Hepatocyte (in vitro differentiated cells): Measurements from ENCODE around the gene GRID2. TPM values are rescaled to one million over a fixed set of nuclear protein-coding genes. Genes with fewer than 3 reads are reported as not detected.

Experiments
- DNase-seq: peaks from one replicate; pipeline ENCODE4 v3.0.0-alpha.2; 2016; ENCODE audit warnings: low spot score
- H2AFZ ChIP-seq: fragments of 200-600 bp; sonication (generic); 2 replicates; pipeline ENCODE4 v1.6.0; 2016; ENCODE audit warnings: antibody characterized with exemption, mild to moderate bottlenecking
- H3K27ac ChIP-seq: fragments of 200-600 bp; sonication (generic); 2 replicates; pipeline ENCODE4 v1.5.1; 2016; ENCODE audit warnings: mild to moderate bottlenecking
- H3K27me3 ChIP-seq: fragments of 200-600 bp; sonication (generic); 2 replicates; pipeline ENCODE4 v1.6.1; 2016
- H3K36me3 ChIP-seq: fragments of 200-600 bp; sonication (generic); replicated peaks from 2 replicates; pipeline ENCODE4 v1.5.1; 2016; ENCODE audit warnings: low read depth; ENCODE audit not compliant: insufficient read depth
- H3K4me1 ChIP-seq: fragments of 200-600 bp; sonication (generic); 2 replicates; pipeline ENCODE4 v1.5.1; 2016; ENCODE audit warnings: mild to moderate bottlenecking, moderate library complexity; ENCODE audit not compliant: insufficient read depth
- H3K4me2 ChIP-seq: fragments of 200-600 bp; sonication (generic); 2 replicates; pipeline ENCODE4 v1.6.0; 2016
- H3K4me3 ChIP-seq: fragments of 200-600 bp; sonication (generic); 2 replicates; pipeline ENCODE4 v1.5.1; 2016; ENCODE audit warnings: mild to moderate bottlenecking
- H3K79me2 ChIP-seq: fragments of 200-600 bp; sonication (generic); 2 replicates; pipeline ENCODE4 v1.6.0; 2017; ENCODE audit warnings: mild to moderate bottlenecking
- H3K9me2 ChIP-seq: fragments of 200-600 bp; sonication (generic); replicated peaks from 2 replicates; pipeline ENCODE4 v1.6.0; 2017; ENCODE audit warnings: mild to moderate bottlenecking; ENCODE audit not compliant: insufficient read depth
- H3K9me3 ChIP-seq: fragments of 200-600 bp; sonication (generic); 2 replicates; pipeline ENCODE4 v1.5.1; 2016; ENCODE audit warnings: low read depth, mild to moderate bottlenecking
- H4K20me1 ChIP-seq: fragments of 200-600 bp; sonication (generic); 2 replicates; pipeline ENCODE4 v1.6.0; 2016; ENCODE audit warnings: mild to moderate bottlenecking; ENCODE audit not compliant: insufficient read depth, poor library complexity, severe bottlenecking
- EZH2 ChIP-seq: fragments of 200-600 bp; sonication (generic); IDR thresholded peaks from 2 replicates; pipeline ENCODE4 v1.6.1; 2016; ENCODE audit warnings: antibody characterized with exemption, mild to moderate bottlenecking, borderline replicate concordance
- EZH2phosphoT487 ChIP-seq: fragments of 200-600 bp; sonication (generic); IDR thresholded peaks from one replicate; pipeline ENCODE4 v1.6.1; 2018; ENCODE audit warnings: antibody characterized with exemption, mild to moderate bottlenecking, low read depth, moderate library complexity; ENCODE audit not compliant: unreplicated experiment, severe bottlenecking
- WGBS: methylation state at CpG from one replicate; pipeline ENCODE4 v1.1.6; 2016; ENCODE audit warnings: low lambda C conversion rate; ENCODE audit errors: missing lambda C conversion rate; 5-methylcytosine and 5-hydroxymethylcytosine counted together
- polyA plus RNA-seq: library from polyadenylated mRNA; unstranded; fragments of >200 nt; fragmentation: Nextera tagmentation; extraction: Ambion mirVana; gene quantifications from 2 replicates; pipeline ENCODE4 v1.2.1, GENCODE V29; 2016
- total RNA-seq: library from RNA; depleted of rRNA; stranded (reverse); fragments of >200 nt; gene quantifications from 2 replicates; pipeline ENCODE4 v1.2.3, GENCODE V29; 2014
- TF ChIP-seq, protein P1 (sequence below): fragments of 200-600 bp; sonication (generic); IDR thresholded peaks from 2 replicates; pipeline ENCODE4 v1.5.1; 2016; ENCODE audit warnings: antibody characterized with exemption, mild to moderate bottlenecking; ENCODE audit not compliant: poor library complexity

Gene GRID2
- total and polyA plus RNA-seq, 2 experiments from 2014 or later, result 0.53 to 3.5 TPM

DNA sequence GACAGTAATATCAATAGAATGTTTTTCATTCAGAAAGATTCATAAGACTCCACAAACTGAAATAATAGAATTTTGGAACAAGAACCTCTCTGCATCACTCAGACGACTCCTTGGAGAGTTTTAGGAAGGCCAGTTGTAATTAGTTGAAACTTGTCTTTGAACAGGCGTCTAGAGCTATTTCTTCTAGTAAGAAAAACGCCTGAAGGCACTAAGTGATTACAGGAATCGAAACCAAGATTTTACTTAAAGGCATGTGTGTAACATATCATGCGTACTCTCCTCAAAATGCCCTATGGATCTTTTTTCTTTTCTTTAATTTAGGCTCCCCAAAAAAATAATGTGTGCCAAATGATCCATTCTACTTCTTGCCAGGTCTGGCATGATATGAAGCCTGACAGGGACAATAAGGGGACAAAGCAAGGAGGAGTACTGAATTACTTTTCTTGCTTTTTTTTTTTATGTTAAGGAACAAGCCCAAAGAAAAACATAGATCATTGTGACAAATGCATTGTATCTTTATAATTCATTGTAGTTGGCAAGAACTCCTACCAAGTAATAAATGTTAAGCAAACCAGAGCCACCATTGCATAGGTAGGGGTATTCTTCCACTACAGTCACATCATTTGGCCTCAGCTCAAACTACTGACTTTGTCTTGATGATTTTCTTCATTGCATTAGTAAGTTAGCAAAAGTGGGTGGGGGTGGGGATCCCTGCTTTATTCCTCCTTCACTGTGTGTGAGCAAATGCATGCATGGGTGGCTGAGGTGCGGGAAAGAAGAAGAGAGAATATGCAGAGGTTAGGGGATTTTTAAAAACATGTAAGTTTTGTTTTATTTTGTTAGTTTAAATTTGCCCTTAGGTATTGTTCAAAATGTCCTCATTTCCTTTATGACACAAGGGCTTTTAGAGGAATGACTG, 1444.9 kb downstream of the GRID2 start:
- no peak overlapping the region for H3K4me2 ChIP-seq
- H4K20me1 ChIP-seq, result no peaks in the 10 kb centered on the region
- DNase-seq, result no peak
- no peak overlapping the region for H3K4me3 ChIP-seq
- no peak overlapping the region for H3K27ac ChIP-seq
- no peaks in the 10 kb centered on the region for H3K9me2 ChIP-seq
- TF ChIP-seq, protein P1, sequence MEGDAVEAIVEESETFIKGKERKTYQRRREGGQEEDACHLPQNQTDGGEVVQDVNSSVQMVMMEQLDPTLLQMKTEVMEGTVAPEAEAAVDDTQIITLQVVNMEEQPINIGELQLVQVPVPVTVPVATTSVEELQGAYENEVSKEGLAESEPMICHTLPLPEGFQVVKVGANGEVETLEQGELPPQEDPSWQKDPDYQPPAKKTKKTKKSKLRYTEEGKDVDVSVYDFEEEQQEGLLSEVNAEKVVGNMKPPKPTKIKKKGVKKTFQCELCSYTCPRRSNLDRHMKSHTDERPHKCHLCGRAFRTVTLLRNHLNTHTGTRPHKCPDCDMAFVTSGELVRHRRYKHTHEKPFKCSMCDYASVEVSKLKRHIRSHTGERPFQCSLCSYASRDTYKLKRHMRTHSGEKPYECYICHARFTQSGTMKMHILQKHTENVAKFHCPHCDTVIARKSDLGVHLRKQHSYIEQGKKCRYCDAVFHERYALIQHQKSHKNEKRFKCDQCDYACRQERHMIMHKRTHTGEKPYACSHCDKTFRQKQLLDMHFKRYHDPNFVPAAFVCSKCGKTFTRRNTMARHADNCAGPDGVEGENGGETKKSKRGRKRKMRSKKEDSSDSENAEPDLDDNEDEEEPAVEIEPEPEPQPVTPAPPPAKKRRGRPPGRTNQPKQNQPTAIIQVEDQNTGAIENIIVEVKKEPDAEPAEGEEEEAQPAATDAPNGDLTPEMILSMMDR, result no peak
- TF ChIP-seq EZH2phosphoT487, result no peak
- no peak for TF ChIP-seq EZH2
- H3K4me1 ChIP-seq, result peaks cover 20% of the 10 kb centered on the region
- H3K27me3 ChIP-seq, result no peaks in the 10 kb centered on the region
- 71% methylated on average over 6 of the region's 6 CpGs for WGBS
- no peaks in the 10 kb centered on the region for H3K79me2 ChIP-seq
- no peak overlapping the region for H2AFZ ChIP-seq
- no peaks in the 10 kb centered on the region for H3K9me3 ChIP-seq
- no peaks in the 10 kb centered on the region for H3K36me3 ChIP-seq

DNA sequence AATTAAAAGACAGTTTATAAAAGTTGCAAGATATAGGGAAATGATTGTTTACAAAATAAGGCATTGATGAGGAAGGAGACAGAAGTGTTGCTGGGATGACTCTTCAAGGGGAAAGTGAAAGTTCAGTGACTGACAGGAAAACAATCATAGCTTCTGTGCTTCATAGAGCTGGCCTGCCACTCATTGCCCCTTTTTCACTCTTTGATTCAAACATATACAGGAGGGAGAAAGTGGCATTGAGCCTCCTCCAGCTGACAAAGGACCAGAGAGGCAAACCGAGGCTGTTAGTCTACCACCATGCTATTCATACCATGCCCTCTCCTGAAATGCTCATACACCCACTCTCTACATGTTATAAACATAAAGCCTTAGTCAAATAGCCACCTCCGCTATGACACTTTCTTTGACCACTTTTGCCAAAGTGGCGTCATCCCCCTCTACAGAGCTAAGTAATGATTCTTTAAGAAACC, 1445.6 kb downstream of the GRID2 start:
- H3K9me2 ChIP-seq, result no peaks in the 10 kb centered on the region
- no peaks in the 10 kb centered on the region for H3K36me3 ChIP-seq
- no peak overlapping the region for H3K4me2 ChIP-seq
- no peak for DNase-seq
- H3K9me3 ChIP-seq, result no peaks in the 10 kb centered on the region
- H3K79me2 ChIP-seq, result no peaks in the 10 kb centered on the region
- 90% methylated on average over 3 of the region's 3 CpGs for whole genome bisulfite sequencing
- H3K27me3 ChIP-seq, result no peaks in the 10 kb centered on the region
- no peak overlapping the region for H2AFZ ChIP-seq
- H3K27ac ChIP-seq, result no peak overlapping the region
- TF ChIP-seq EZH2, result no peak
- no peak for TF ChIP-seq EZH2phosphoT487
- TF ChIP-seq, protein P1, result no peak
- peaks cover 20% of the 10 kb centered on the region for H3K4me1 ChIP-seq
- H3K4me3 ChIP-seq, result no peak overlapping the region
- H4K20me1 ChIP-seq, result no peaks in the 10 kb centered on the region

DNA sequence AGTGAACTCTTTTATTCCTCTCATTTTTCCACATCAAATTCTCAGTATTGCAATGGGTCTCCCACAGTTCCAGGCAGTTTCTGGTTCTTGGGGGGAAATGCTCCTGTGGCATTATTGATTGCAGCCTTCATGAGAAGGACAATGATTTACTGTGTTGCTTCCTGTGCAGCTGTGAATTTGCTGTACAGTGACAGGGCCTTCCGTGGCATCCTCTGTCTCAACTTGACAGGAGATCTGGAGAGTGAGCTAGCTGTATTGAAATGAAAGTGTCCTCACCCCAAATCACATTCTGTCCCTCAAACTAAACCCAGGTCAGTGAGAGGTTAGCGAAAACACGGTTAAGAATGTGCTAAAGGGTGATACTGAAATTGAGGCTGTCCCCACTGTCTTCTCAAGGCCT, 1447.6 kb downstream of the GRID2 start:
- Histone ChIP-seq H3K9me2 (no peaks in the 10 kb centered on the region), H3K36me3 (no peaks in the 10 kb centered on the region), H4K20me1 (no peaks in the 10 kb centered on the region), H3K4me3 (no peak overlapping the region), H3K79me2 (no peaks in the 10 kb centered on the region), H2AFZ (no peak overlapping the region), H3K4me1 (peaks cover 4% of the 10 kb centered on the region), H3K27ac (no peak overlapping the region), H3K27me3 (no peaks in the 10 kb centered on the region), H3K4me2 (no peak overlapping the region), H3K9me3 (no peaks in the 10 kb centered on the region)
- TF ChIP-seq EZH2phosphoT487 (no peak), EZH2 (no peak)
- TF ChIP-seq, protein P1, result no peak
- WGBS, result 82% methylated on average over 3 of the region's 3 CpGs
- no peak for DNase-seq
